H1 (cell line): Measurements from ENCODE around the gene CGREF1. TPM values are rescaled to one million over a fixed set of nuclear protein-coding genes. Genes with fewer than 3 reads are reported as not detected.

ENCODE experiments used
- CTCF ChIA-PET: fragments of 300-600 bp; sonication (Branson Sonifier 250); formaldehyde crosslinking; loops from one replicate; lab custom pipeline; 2021; ENCODE audit not compliant: partially characterized antibody; lab: Charles Lee
- POLR2A ChIA-PET: fragments of 300-600 bp; sonication (Branson Sonifier 250); formaldehyde crosslinking; loops from one replicate; lab custom pipeline; 2021; ENCODE audit warnings: inconsistent platforms; ENCODE audit not compliant: partially characterized antibody; lab: Charles Lee
- DNase-seq, 2 experiments: peaks; one replicate each; pipeline versions ENCODE4 v3.0.0 to v3.0.0-alpha.2; 2010 to 2022; ENCODE audit warnings: low spot score in 2 of 2, low read depth in 1 of 2, mixed read lengths in 1 of 2
- FAIRE-seq: peaks from 2 replicates; lab custom pipeline; 2011; peaks lifted over from hg19 to GRCh38; lab: Jason Lieb, UNC
- H2AFZ ChIP-seq: 2 replicates; pipeline ENCODE4 v1.8.1; 2012; ENCODE audit warnings: low read length, inconsistent platforms
- H2AK5ac ChIP-seq: 2 replicates; pipeline ENCODE4 v1.6.1; 2013; ENCODE audit warnings: low read depth, low read length
- H2BK120ac ChIP-seq: replicated peaks from 2 replicates; pipeline ENCODE3; 2013; ENCODE audit warnings: low read depth, low read length, inconsistent platforms
- H2BK12ac ChIP-seq: 2 replicates; pipeline ENCODE4 v1.6.1; 2013; ENCODE audit warnings: low read depth, low read length
- H2BK15ac ChIP-seq: 2 replicates; pipeline ENCODE4 v1.6.1; 2013; ENCODE audit warnings: low read length
- H2BK20ac ChIP-seq: 2 replicates; pipeline ENCODE4 v1.6.1; 2013; ENCODE audit warnings: low read length
- H2BK5ac ChIP-seq: 2 replicates; pipeline ENCODE4 v1.6.1; 2013; ENCODE audit warnings: low read depth, low read length
- H3K14ac ChIP-seq: 2 replicates; pipeline ENCODE4 v1.6.1; 2013; ENCODE audit warnings: inconsistent platforms; ENCODE audit not compliant: insufficient read length
- H3K18ac ChIP-seq: 2 replicates; pipeline ENCODE4 v1.6.1; 2013; ENCODE audit warnings: low read length; ENCODE audit errors: extremely low read depth
- H3K23ac ChIP-seq: 2 replicates; pipeline ENCODE4 v1.6.1; 2013; ENCODE audit warnings: inconsistent platforms; ENCODE audit not compliant: insufficient read length
- H3K23me2 ChIP-seq: 2 replicates; pipeline ENCODE4 v1.6.1; 2013; ENCODE audit warnings: low read depth, low read length
- H3K27ac ChIP-seq: 2 replicates; pipeline ENCODE4 v1.6.1; 2011; ENCODE audit warnings: low read depth, low read length, inconsistent platforms
- H3K27me3 ChIP-seq, 4 experiments: replicated peaks in 1 of 4; 1 replicate in 1 of 4; 2 replicates in 3 of 4; pipeline versions ENCODE4 v1.6.1 to v1.8.1; 2011 to 2013; ENCODE audit warnings: low read length in 3 of 4, mild to moderate bottlenecking in 3 of 4, inconsistent platforms in 2 of 4, mixed read lengths in 2 of 4, moderate library complexity in 1 of 4; ENCODE audit not compliant: control insufficient read depth in 3 of 4, insufficient read depth in 3 of 4; ENCODE audit errors: extremely low read depth in 1 of 4
- H3K36me3 ChIP-seq, 4 experiments: 2 replicates each; pipeline versions ENCODE4 v1.6.1 to v1.8.1; 2011 to 2013; ENCODE audit warnings: mild to moderate bottlenecking in 4 of 4, low read length in 3 of 4, moderate library complexity in 2 of 4, control low read depth in 1 of 4, inconsistent platforms in 1 of 4; ENCODE audit not compliant: insufficient read depth in 4 of 4, control insufficient read depth in 2 of 4
- H3K4ac ChIP-seq: replicated peaks from 2 replicates; pipeline ENCODE3; 2013; ENCODE audit warnings: low read length, low read depth, mixed read lengths, inconsistent platforms; ENCODE audit not compliant: insufficient read length
- H3K4me1 ChIP-seq, 4 experiments: replicated peaks in 1 of 4; 1 replicate in 1 of 4; 2 replicates in 3 of 4; pipeline versions ENCODE4 v1.6.1 to v1.8.1; 2011 to 2013; ENCODE audit warnings: low read length in 3 of 4, inconsistent platforms in 2 of 4, mixed read lengths in 1 of 4; ENCODE audit not compliant: insufficient read depth in 4 of 4, control insufficient read depth in 3 of 4
- H3K4me2 ChIP-seq, 2 experiments: 2 replicates each; pipeline versions ENCODE4 v1.6.1 to v1.8.1; 2011 to 2013; ENCODE audit warnings: low read depth in 2 of 2, low read length in 2 of 2, control low read depth in 1 of 2, inconsistent platforms in 1 of 2, mild to moderate bottlenecking in 1 of 2; ENCODE audit not compliant: insufficient read depth in 1 of 2
- H3K4me3 ChIP-seq, 4 experiments: fragments of 200-600, 300-600 bp in 1 of 4; sonication (generic), shearing (Covaris generic), sonication (Bioruptor Twin) in 1 of 4; 2 replicates each; pipeline versions ENCODE4 v1.5.1 to v1.8.1; 2011 to 2016; ENCODE audit warnings: low read length in 4 of 4, low read depth in 3 of 4, control low read depth in 2 of 4, inconsistent platforms in 2 of 4, mild to moderate bottlenecking in 2 of 4, mixed read lengths in 1 of 4, moderate library complexity in 1 of 4; ENCODE audit not compliant: insufficient read depth in 2 of 4; ENCODE audit errors: extremely low read depth in 1 of 4
- H3K56ac ChIP-seq: replicated peaks from 2 replicates; pipeline ENCODE3; 2013; ENCODE audit warnings: low read depth, mild to moderate bottlenecking, mixed read lengths, low read length, inconsistent platforms; ENCODE audit not compliant: insufficient read length
- H3K79me1 ChIP-seq: 2 replicates; pipeline ENCODE4 v1.6.1; 2013; ENCODE audit warnings: low read depth, low read length, control low read depth
- H3K79me2 ChIP-seq, 2 experiments: 2 replicates each; pipeline versions ENCODE4 v1.6.1 to v1.8.1; 2012 to 2013; ENCODE audit warnings: low read length in 2 of 2, mild to moderate bottlenecking in 2 of 2, inconsistent platforms in 1 of 2; ENCODE audit not compliant: insufficient read depth in 2 of 2, control insufficient read depth in 1 of 2
- H3K9ac ChIP-seq, 4 experiments: replicated peaks in 1 of 4; 1 replicate in 1 of 4; 2 replicates in 3 of 4; pipeline versions ENCODE4 v1.6.1 to v1.8.1; 2011 to 2013; ENCODE audit warnings: low read depth in 3 of 4, low read length in 3 of 4, control low read depth in 2 of 4, mild to moderate bottlenecking in 2 of 4, moderate library complexity in 2 of 4, inconsistent platforms in 1 of 4; ENCODE audit errors: extremely low read depth in 1 of 4
- H3K9me3 ChIP-seq, 2 experiments: 2 replicates each; pipeline versions ENCODE4 v1.6.1 to v1.8.1; 2012 to 2013; ENCODE audit warnings: mild to moderate bottlenecking in 2 of 2, moderate library complexity in 2 of 2, control low read depth in 1 of 2, inconsistent platforms in 1 of 2, low read depth in 1 of 2, low read length in 1 of 2, mixed read lengths in 1 of 2; ENCODE audit not compliant: insufficient read depth in 2 of 2
- H4K20me1 ChIP-seq, 2 experiments: replicated peaks in 1 of 2; 2 replicates each; pipeline versions ENCODE3 to v1.8.1; 2011 to 2013; ENCODE audit warnings: inconsistent platforms in 2 of 2, low read length in 2 of 2, mild to moderate bottlenecking in 1 of 2; ENCODE audit not compliant: insufficient read depth in 2 of 2, control insufficient read depth in 1 of 2
- H4K5ac ChIP-seq: 2 replicates; pipeline ENCODE4 v1.6.1; 2013; ENCODE audit warnings: low read length, low read depth, mixed read lengths, inconsistent platforms; ENCODE audit not compliant: insufficient read length
- H4K8ac ChIP-seq: 2 replicates; pipeline ENCODE4 v1.8.0; 2013; ENCODE audit warnings: mild to moderate bottlenecking, moderate library complexity, low read length, inconsistent platforms; ENCODE audit not compliant: insufficient read depth; ENCODE audit errors: extremely low read depth
- H4K91ac ChIP-seq: replicated peaks from 2 replicates; pipeline ENCODE3; 2013; ENCODE audit warnings: low read length, mixed read lengths, inconsistent platforms; ENCODE audit not compliant: insufficient read length
- BRCA1 ChIP-seq: IDR thresholded peaks from 2 replicates; pipeline ENCODE4 v1.6.1; 2012; ENCODE audit warnings: low read depth, low read length, improper control_type of control experiment
- CHD2 ChIP-seq: IDR thresholded peaks from 2 replicates; pipeline ENCODE4 v1.6.1; 2012; ENCODE audit warnings: low read length, improper control_type of control experiment
- RXRA ChIP-seq: IDR thresholded peaks from 2 replicates; pipeline ENCODE4 v1.6.1; 2011; ENCODE audit warnings: low read depth, mild to moderate bottlenecking, low read length, moderate library complexity; ENCODE audit not compliant: insufficient read depth
- SP4 ChIP-seq: IDR thresholded peaks from 2 replicates; pipeline ENCODE4 v1.6.1; 2012; ENCODE audit warnings: low read length, inconsistent platforms
- TAF1 ChIP-seq: IDR thresholded peaks from 2 replicates; pipeline ENCODE4 v1.6.1; 2011; ENCODE audit warnings: mild to moderate bottlenecking, low read depth, low read length
- TEAD4 ChIP-seq: IDR thresholded peaks from 2 replicates; pipeline ENCODE4 v1.6.1; 2012; ENCODE audit warnings: low read depth, low read length, inconsistent platforms, mixed read lengths
- USF2 ChIP-seq: IDR thresholded peaks from 2 replicates; pipeline ENCODE4 v1.6.1; 2011; ENCODE audit warnings: low read length, improper control_type of control experiment
- WGBS, 2 experiments: shearing (Covaris generic) in 1 of 2; methylation state at CpG; one replicate each; pipeline versions ENCODE4 v1.1.6 to v1.1.7; 2013 to 2015; ENCODE audit warnings: low lambda C conversion rate in 2 of 2, mixed read lengths in 2 of 2, inconsistent platforms in 1 of 2, low coverage in 1 of 2, missing lambda C conversion rate in 1 of 2; ENCODE audit not compliant: insufficient replicate concordance in 2 of 2, insufficient coverage in 1 of 2, insufficient read length in 1 of 2; ENCODE audit errors: extremely low coverage in 1 of 2, missing lambda C conversion rate in 1 of 2; 5-methylcytosine and 5-hydroxymethylcytosine counted together
- polyA plus RNA-seq, 7 experiments: library from polyadenylated mRNA; depleted of rRNA in 3 of 7; stranded (reverse) in 5 of 7; unstranded in 2 of 7; fragments of >200 nt in 5 of 7; fragments of 200-250 nt in 2 of 7; gene quantifications; 1 replicate in 5 of 7; 2 replicates in 1 of 7; 4 replicates in 1 of 7; pipeline versions ENCODE4 v1.2.1 to v1.2.3, GENCODE V29; 2011 to 2013; ENCODE audit warnings: missing spikeins in 2 of 7, mixed read lengths in 2 of 7
- total RNA-seq: library from RNA; stranded (reverse); fragmentation: NEBNext Ultra II Directional; extraction: Animal tissue kit (Norgen Biotek cat#: 25700); gene quantifications from 2 replicates; pipeline ENCODE4 v1.2.1, GENCODE V29; 2021

CGREF1 gene
- total and polyA plus RNA-seq, 2 of the 8 experiments (the other 6 are each of a cell fraction or from before 2014, with no cell fraction given): 2.5 to 3.4 TPM

DNA sequence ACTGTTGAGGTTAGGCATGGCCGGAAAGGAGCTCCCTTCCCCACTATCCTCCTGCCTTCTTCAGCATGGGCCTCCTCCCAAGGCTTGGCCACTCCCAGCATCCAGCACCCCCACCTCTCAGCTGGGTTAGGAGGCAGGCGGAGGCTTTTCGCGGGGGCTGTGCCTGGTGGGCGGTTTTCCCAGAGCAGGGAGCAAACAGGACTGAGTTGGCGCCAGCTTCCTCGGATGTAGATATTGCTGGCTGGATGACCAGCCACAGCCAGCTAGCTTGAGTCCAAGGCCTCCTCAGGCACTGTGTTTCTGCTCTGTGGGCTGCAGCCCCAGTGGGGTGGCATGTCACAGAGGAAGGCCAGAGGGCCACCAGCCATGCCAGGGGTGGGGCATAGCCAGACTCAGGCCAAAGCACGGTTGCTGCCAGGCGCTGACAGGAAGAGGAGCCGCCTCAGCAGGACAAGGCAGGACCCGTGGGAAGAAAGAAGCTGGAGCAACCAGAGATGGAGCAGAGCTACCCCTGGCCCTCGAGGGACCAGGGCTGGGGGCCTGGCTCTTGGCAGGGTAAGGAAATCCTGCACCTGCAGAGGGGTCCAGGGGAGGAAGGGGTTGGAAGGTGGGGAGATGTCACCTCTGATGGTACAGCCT lies 30.0 kb upstream of the CGREF1 start, which contains the start of gene TCF23:
Gene TCF23, plus strand, starts transcription at position 204 of the 639 bp plus-strand sequence. Its CDS starts 130 bp downstream, at position 334.
- no peaks in the 10 kb centered on the region for H4K20me1 ChIP-seq
- H3K18ac ChIP-seq: no peak within 1 kb of the TSS
- no peak within 1 kb of the TSS for H4K5ac ChIP-seq
- no peaks in the 10 kb centered on the region for H3K27me3 ChIP-seq
- H2AFZ ChIP-seq: 0 out of 2 replicates have a peak within 1 kb of the TSS, but pooled peaks have one; percentile 2
- no peak within 1 kb of the TSS for H2BK20ac ChIP-seq
- CTCF ChIA-PET: interaction anchor here (1.0 to 5.6 kb wide), 5 partner anchors 17 to 131 kb away, joined by 3 to 27 read pairs (median 7); no protein-coding TSS in a partner anchor
- H3K23me2 ChIP-seq: no peaks in the 10 kb centered on the region
- no peak for FAIRE-seq
- no peak within 1 kb of the TSS for H3K14ac ChIP-seq
- no peak within 1 kb of the TSS for H3K27ac ChIP-seq
- H3K36me3 ChIP-seq: no peaks in the 10 kb centered on the region
- no peak for DNase-seq
- no peak within 1 kb of the TSS for H2AK5ac ChIP-seq
- no peak within 1 kb of the TSS for H2BK120ac ChIP-seq
- POLR2A ChIA-PET: interaction anchor here (0.5 to 1.7 kb wide), 6 partner anchors 10 to 68 kb away, joined by 3 to 5 read pairs (median 4); partner anchors contain the start of genes PREB and PRR30
- H2BK5ac ChIP-seq: no peak within 1 kb of the TSS
- no peak within 1 kb of the TSS for H3K4me2 ChIP-seq
- no peak within 1 kb of the TSS for H3K23ac ChIP-seq
- WGBS, 2 experiments: 92% methylated on average over 12 of the region's 12 CpGs; no CpG with 5 or more reads in 1 of the 2 experiments
- no peak within 1 kb of the TSS for H3K56ac ChIP-seq
- H3K79me2 ChIP-seq: no peaks in the 10 kb centered on the region
- H3K4me3 ChIP-seq: no peak within 1 kb of the TSS
- H3K9ac ChIP-seq: no peak within 1 kb of the TSS
- no peaks in the 10 kb centered on the region for H3K79me1 ChIP-seq
- no peak within 1 kb of the TSS for H2BK15ac ChIP-seq
- H3K9me3 ChIP-seq: no peaks in the 10 kb centered on the region
- H4K91ac ChIP-seq: no peak within 1 kb of the TSS
- TF ChIP-seq USF2 (no peak), BRCA1 (no peak), SP4 (no peak), TAF1 (no peak), TEAD4 (no peak), CHD2 (no peak), RXRA (no peak)
- peak within 1 kb of the TSS; percentile 25; the same call in 1 of the 2 replicates for H4K8ac ChIP-seq
- H3K4ac ChIP-seq: peak within 1 kb of the TSS; percentile 69
- no peaks in the 10 kb centered on the region; a peak in 1 of 7 replicates for H3K4me1 ChIP-seq
- H2BK12ac ChIP-seq: peak within 1 kb of the TSS; percentile 27; the same call in 1 of the 2 replicates
